Liver (tissue), 9 donors: ENCODE data around the gene NFU1. TPM values are rescaled to one million over a fixed set of nuclear protein-coding genes. Genes with fewer than 3 reads are reported as not detected.
"Not testable (repeated sequence)": the region's sequence is repeated elsewhere in the genome, so short reads cannot be mapped to it uniquely, and the experiment has no call there.

Experiments used
- DNase-seq: peaks from one replicate; pipeline ENCODE4 v3.0.0-alpha.2; 2017; ENCODE audit warnings: low spot score
- H3K27ac ChIP-seq, 2 donors: one replicate each; pipeline ENCODE4 v1.7.0; 2013; ENCODE audit warnings: inconsistent platforms in 2 of 2, low read length in 2 of 2, control low read depth in 1 of 2, low read depth in 1 of 2, mild to moderate bottlenecking in 1 of 2
- H3K27me3 ChIP-seq, 4 donors: one replicate each; pipeline versions ENCODE4 v1.6.1 to v1.7.0; 2013; ENCODE audit warnings: low read length in 3 of 4, inconsistent platforms in 1 of 4, mild to moderate bottlenecking in 1 of 4, moderate library complexity in 1 of 4; ENCODE audit not compliant: control insufficient read depth in 4 of 4, insufficient read depth in 4 of 4
- H3K36me3 ChIP-seq, 4 donors: one replicate each; pipeline versions ENCODE4 v1.6.1 to v1.7.0; 2013; ENCODE audit warnings: low read length in 3 of 4, mild to moderate bottlenecking in 3 of 4, low read depth in 1 of 4, moderate library complexity in 1 of 4; ENCODE audit not compliant: control insufficient read depth in 4 of 4, insufficient read depth in 3 of 4
- H3K4me1 ChIP-seq, 4 donors: one replicate each; pipeline versions ENCODE4 v1.6.1 to v1.7.0; 2013; ENCODE audit warnings: low read length in 3 of 4, mild to moderate bottlenecking in 3 of 4, moderate library complexity in 1 of 4; ENCODE audit not compliant: control insufficient read depth in 4 of 4, insufficient read depth in 4 of 4
- H3K4me3 ChIP-seq, 3 donors: one replicate each; pipeline versions ENCODE4 v1.6.1 to v1.7.0; 2013; ENCODE audit warnings: low read length in 3 of 3, control low read depth in 1 of 3, low read depth in 1 of 3, mild to moderate bottlenecking in 1 of 3
- H3K9ac ChIP-seq, 2 donors: one replicate each; pipeline ENCODE4 v1.7.0; 2013; ENCODE audit warnings: low read length in 2 of 2, mild to moderate bottlenecking in 2 of 2, moderate library complexity in 2 of 2, control low read depth in 1 of 2, low read depth in 1 of 2
- H3K9me3 ChIP-seq, 4 donors: one replicate each; pipeline versions ENCODE4 v1.6.1 to v1.7.0; 2013; ENCODE audit warnings: low read length in 3 of 4; ENCODE audit not compliant: control insufficient read depth in 4 of 4
- FOXA1 ChIP-seq: IDR thresholded peaks from 2 replicates; pipeline ENCODE4 v1.6.1; 2016; ENCODE audit warnings: antibody characterized with exemption
- FOXA2 ChIP-seq: IDR thresholded peaks from 2 replicates; pipeline ENCODE4 v1.6.1; 2016; ENCODE audit warnings: antibody characterized with exemption
- GABPA ChIP-seq, 2 donors: IDR thresholded peaks in 1 of 2; conservative IDR thresholded peaks in 1 of 2; 2 replicates each; pipeline ENCODE4 v1.6.1; 2016; ENCODE audit warnings: antibody characterized with exemption in 2 of 2, mild to moderate bottlenecking in 1 of 2, moderate library complexity in 1 of 2
- HNF4A ChIP-seq, 2 donors: conservative IDR thresholded peaks; 2 replicates each; pipeline ENCODE4 v1.6.1; 2016; ENCODE audit warnings: antibody characterized with exemption in 2 of 2, mild to moderate bottlenecking in 2 of 2
- HNF4G ChIP-seq: IDR thresholded peaks from 2 replicates; pipeline ENCODE4 v1.6.1; 2016; ENCODE audit warnings: antibody characterized with exemption
- JUND ChIP-seq, 2 donors: IDR thresholded peaks; 2 replicates each; pipeline ENCODE4 v1.6.1; 2016; ENCODE audit warnings: antibody characterized with exemption in 2 of 2
- NR2F2 ChIP-seq: IDR thresholded peaks from 2 replicates; pipeline ENCODE4 v1.6.1; 2016; ENCODE audit warnings: antibody characterized with exemption
- RXRA ChIP-seq, 2 donors: IDR thresholded peaks; 2 replicates each; pipeline ENCODE4 v1.6.1; 2017 to 2018; ENCODE audit warnings: antibody characterized with exemption in 2 of 2, mild to moderate bottlenecking in 1 of 2
- YY1 ChIP-seq: IDR thresholded peaks from 2 replicates; pipeline ENCODE4 v1.6.1; 2016; ENCODE audit warnings: antibody characterized with exemption, mild to moderate bottlenecking
- WGBS: extraction: QIAGEN DNeasy Blood & Tissue Kit; methylation state at CpG from one replicate; pipeline ENCODE4 v1.1.7; 2013; 5-methylcytosine and 5-hydroxymethylcytosine counted together
- polyA plus RNA-seq, 2 donors: library from polyadenylated mRNA; stranded (reverse) in 1 of 2; unstranded in 1 of 2; fragments of 200-250 nt in 1 of 2; fragments of >200 nt in 1 of 2; fragmentation: Nextera tagmentation in 1 of 2; extraction: Ambion mirVana in 1 of 2; gene quantifications; one replicate each; pipeline versions ENCODE4 v1.2.1 to v1.2.3, GENCODE V29; 2013 to 2015
- total RNA-seq, 2 donors: library from RNA; depleted of rRNA; stranded (reverse); fragments of >200 nt; gene quantifications; one replicate each; pipeline ENCODE4 v1.2.3, GENCODE V29; 2014
- TF ChIP-seq, protein P1 (sequence below): fragments of 150-350 bp; IDR thresholded peaks from 2 replicates; pipeline ENCODE4 v1.5.1; 2017; ENCODE audit warnings: improper control_type of control experiment, low read depth, low read length; ENCODE audit not compliant: missing input control
- TF ChIP-seq, protein P2 (sequence below): IDR thresholded peaks from 2 replicates; pipeline ENCODE4 v1.6.1; 2016; ENCODE audit warnings: antibody characterized with exemption
- TF ChIP-seq, protein P3 (sequence below): IDR thresholded peaks from 2 replicates; pipeline ENCODE4 v1.6.1; 2016; ENCODE audit warnings: antibody characterized with exemption
- TF ChIP-seq, protein P4 (sequence below): IDR thresholded peaks from 2 replicates; pipeline ENCODE4 v1.6.1; 2016; ENCODE audit warnings: antibody characterized with exemption, mild to moderate bottlenecking
- donor health status: healthy.
- donor health status: healthy.
- donor health status: healthy.
- donor health status: healthy.
- donor health status: healthy.

Gene NFU1
- total and polyA plus RNA-seq, 4 donors = 7.4 to 37.4 (median 16.0) TPM

DNA sequence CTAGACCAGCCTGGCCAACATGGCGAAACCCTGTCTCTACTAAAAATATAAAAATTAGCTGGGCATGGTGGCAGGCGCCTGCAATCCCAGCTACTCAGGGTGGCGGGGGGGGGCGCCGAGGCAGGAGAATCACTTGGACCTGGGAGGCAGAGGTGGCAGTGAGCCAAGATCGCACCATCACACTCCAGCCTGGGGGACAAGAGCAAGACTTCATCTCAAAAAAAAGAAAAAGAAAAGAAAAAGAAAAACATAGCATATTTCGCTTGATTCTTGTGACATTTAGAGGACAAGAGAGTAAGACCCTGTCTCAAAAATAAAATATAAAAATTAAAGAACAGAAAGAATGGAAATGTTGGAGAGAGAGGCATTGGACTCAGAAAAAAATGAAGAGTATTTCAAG is 18.1 kb downstream of the NFU1 start:
- H3K27ac ChIP-seq, H3K4me3 ChIP-seq, H3K9ac ChIP-seq, H3K9me3 ChIP-seq, H3K4me1 ChIP-seq, DNase-seq, H3K27me3 ChIP-seq: not testable (repeated sequence)
- 88% methylated on average over 7 of the region's 7 CpGs for WGBS
- H3K36me3 ChIP-seq = peaks cover 2 to 19% (median 12%) of the 10 kb centered on the region in 4 donors

DNA sequence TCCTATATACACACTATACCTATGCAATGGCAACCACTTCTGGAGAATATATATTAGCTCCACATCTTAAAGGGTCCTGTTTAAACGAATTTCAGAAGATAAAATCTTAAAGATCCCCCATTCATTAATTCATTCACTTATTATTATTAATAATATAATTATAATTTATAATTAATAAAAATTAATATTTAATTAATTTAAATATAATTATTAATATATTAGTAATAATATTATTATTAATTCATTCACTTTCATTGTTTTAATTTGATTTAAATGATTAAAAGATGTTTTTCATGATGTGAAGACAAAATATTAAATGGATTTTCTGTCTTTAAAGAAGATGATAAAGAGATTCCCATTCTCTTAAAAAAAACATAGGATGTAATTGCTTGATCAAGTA is 21.1 kb downstream of the NFU1 start:
- H3K4me1 ChIP-seq = no peaks in the 10 kb centered on the region
- no peaks in the 10 kb centered on the region for H3K9me3 ChIP-seq
- DNase-seq = no peak
- H3K9ac ChIP-seq = no peak overlapping the region
- WGBS = 81% methylated on average over 1 of the region's 1 CpG
- peaks cover 5 to 27% (median 15%) of the 10 kb centered on the region in 4 donors for H3K36me3 ChIP-seq
- H3K27me3 ChIP-seq = no peaks in the 10 kb centered on the region
- H3K4me3 ChIP-seq = no peak overlapping the region
- H3K27ac ChIP-seq = no peak overlapping the region
- TF ChIP-seq YY1 (no peak), GABPA (IDR thresholded peaks at IDR 0.05 in 1 of 2, conservative IDR thresholded peaks at IDR 0.05 in 1 of 2) (no peak), HNF4A (conservative IDR thresholded peaks at IDR 0.05) (no peak), NR2F2 (no peak), FOXA2 (no peak), JUND (IDR thresholded peaks at IDR 0.05) (no peak), HNF4G (no peak), RXRA (IDR thresholded peaks at IDR 0.05) (no peak), FOXA1 (no peak)
- TF ChIP-seq, protein P1, sequence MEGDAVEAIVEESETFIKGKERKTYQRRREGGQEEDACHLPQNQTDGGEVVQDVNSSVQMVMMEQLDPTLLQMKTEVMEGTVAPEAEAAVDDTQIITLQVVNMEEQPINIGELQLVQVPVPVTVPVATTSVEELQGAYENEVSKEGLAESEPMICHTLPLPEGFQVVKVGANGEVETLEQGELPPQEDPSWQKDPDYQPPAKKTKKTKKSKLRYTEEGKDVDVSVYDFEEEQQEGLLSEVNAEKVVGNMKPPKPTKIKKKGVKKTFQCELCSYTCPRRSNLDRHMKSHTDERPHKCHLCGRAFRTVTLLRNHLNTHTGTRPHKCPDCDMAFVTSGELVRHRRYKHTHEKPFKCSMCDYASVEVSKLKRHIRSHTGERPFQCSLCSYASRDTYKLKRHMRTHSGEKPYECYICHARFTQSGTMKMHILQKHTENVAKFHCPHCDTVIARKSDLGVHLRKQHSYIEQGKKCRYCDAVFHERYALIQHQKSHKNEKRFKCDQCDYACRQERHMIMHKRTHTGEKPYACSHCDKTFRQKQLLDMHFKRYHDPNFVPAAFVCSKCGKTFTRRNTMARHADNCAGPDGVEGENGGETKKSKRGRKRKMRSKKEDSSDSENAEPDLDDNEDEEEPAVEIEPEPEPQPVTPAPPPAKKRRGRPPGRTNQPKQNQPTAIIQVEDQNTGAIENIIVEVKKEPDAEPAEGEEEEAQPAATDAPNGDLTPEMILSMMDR = no peak
- TF ChIP-seq, protein P2, sequence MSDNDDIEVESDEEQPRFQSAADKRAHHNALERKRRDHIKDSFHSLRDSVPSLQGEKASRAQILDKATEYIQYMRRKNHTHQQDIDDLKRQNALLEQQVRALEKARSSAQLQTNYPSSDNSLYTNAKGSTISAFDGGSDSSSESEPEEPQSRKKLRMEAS = no peak
- TF ChIP-seq, protein P3, sequence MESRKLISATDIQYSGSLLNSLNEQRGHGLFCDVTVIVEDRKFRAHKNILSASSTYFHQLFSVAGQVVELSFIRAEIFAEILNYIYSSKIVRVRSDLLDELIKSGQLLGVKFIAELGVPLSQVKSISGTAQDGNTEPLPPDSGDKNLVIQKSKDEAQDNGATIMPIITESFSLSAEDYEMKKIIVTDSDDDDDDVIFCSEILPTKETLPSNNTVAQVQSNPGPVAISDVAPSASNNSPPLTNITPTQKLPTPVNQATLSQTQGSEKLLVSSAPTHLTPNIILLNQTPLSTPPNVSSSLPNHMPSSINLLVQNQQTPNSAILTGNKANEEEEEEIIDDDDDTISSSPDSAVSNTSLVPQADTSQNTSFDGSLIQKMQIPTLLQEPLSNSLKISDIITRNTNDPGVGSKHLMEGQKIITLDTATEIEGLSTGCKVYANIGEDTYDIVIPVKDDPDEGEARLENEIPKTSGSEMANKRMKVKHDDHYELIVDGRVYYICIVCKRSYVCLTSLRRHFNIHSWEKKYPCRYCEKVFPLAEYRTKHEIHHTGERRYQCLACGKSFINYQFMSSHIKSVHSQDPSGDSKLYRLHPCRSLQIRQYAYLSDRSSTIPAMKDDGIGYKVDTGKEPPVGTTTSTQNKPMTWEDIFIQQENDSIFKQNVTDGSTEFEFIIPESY = no peak
- TF ChIP-seq, protein P4, sequence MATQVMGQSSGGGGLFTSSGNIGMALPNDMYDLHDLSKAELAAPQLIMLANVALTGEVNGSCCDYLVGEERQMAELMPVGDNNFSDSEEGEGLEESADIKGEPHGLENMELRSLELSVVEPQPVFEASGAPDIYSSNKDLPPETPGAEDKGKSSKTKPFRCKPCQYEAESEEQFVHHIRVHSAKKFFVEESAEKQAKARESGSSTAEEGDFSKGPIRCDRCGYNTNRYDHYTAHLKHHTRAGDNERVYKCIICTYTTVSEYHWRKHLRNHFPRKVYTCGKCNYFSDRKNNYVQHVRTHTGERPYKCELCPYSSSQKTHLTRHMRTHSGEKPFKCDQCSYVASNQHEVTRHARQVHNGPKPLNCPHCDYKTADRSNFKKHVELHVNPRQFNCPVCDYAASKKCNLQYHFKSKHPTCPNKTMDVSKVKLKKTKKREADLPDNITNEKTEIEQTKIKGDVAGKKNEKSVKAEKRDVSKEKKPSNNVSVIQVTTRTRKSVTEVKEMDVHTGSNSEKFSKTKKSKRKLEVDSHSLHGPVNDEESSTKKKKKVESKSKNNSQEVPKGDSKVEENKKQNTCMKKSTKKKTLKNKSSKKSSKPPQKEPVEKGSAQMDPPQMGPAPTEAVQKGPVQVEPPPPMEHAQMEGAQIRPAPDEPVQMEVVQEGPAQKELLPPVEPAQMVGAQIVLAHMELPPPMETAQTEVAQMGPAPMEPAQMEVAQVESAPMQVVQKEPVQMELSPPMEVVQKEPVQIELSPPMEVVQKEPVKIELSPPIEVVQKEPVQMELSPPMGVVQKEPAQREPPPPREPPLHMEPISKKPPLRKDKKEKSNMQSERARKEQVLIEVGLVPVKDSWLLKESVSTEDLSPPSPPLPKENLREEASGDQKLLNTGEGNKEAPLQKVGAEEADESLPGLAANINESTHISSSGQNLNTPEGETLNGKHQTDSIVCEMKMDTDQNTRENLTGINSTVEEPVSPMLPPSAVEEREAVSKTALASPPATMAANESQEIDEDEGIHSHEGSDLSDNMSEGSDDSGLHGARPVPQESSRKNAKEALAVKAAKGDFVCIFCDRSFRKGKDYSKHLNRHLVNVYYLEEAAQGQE = no peak
